Activated naive CD8-positive, alpha-beta T cell treated with anti-CD3 and anti-CD28 coated beads, Interleukin-2, amount 50 U/mL, for 16 hours (primary cell): Measurements from ENCODE around the gene MARK3.
"Not testable (repeated sequence)": the region's sequence is repeated elsewhere in the genome, so short reads cannot be mapped to it uniquely, and the experiment has no call there.

Experiments
- DNase-seq: peaks from one replicate; pipeline ENCODE4 v3.0.0-alpha.2; 2020; ENCODE audit warnings: low read depth, low spot score

Gene MARK3

DNA sequence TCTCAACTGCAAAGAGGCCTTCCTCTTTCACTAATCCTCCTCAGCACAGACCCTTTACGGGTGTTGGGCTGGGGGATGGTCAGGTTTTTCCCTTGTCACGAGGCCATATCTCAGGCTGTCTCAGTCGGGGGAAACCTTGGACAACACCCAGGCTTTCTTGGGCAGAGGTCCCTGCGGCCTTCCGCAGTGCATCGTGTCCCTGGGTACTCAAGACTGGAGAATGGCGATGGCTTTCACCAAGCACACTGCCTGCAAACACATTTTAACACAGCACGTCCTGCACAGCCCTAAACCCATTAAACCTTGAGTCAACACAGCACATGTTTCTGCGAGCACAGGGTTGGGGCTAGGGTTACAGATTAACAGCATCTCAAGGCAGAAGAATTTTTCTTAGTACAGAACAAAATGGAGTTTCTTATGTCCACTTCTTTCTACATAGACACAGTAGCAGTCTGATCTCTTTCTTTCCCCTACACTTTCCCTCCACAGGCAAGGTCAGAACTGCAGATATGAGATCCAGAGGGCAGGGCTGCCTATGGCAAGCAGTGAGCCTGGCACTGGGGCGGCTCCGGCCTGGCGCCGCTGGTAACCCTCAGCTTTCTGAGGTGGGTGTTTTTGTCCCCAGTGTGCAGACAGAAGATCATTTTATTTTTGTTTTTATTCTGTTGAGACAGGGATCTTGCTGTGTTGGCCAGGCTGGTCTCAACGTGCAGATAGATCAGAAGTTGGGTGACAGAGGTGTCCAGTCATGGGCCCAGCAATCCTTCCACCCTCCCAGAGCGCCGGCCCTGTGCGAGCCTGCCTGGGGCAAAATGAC, 140.4 kb downstream of the MARK3 start:
- DNase-seq, result not testable (repeated sequence)

DNA sequence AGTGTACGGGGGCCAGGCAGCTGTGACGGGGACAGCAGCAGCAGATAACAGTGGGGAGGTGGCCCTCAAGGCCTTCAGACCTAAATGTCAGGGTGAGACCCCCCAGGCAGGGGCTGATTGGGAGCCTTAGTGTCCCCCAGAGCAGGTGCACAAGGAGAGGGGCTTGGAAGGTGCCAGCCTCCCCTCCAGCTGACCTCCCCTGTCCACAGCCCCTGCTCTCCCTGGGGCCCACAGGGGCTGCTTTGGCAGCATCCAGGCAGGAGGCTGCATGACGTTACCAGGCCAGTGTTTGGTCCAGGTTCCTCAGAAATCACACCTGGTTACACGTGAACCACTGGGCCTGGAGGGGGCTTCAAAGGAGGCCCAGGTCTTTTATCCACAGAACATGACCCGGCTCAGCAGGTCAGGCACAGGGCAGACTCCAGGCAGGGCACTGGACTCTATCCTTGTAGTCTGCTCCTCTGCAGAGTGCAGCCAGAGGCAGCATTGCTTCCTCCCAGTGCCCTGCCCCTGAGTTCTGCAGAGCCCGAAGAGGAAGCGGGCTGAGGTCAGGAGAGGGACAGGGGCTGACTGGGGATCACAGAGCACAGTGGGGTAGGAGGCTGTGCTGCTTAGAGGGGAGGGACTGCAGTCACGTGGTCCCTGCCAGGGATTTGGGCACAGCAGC, 141.2 kb downstream of the MARK3 start:
- no peak for DNase-seq

DNA sequence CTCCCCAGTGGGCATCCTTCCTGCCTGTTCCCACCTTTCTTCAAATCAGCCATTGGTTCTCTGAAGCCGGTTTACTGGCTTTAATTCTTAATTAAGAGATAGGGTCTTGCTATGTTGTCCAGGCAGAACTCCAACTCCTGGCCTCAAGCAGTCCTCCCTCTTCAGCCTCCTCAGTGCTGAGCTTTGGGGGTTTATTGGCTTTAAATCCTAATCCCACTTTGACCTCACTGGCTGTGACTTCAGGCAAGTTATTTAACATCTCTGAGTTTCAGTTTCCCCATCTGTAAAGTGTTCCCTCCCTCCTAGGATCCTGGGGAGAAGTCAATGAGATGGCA, 141.7 kb downstream of the MARK3 start:
- no peak for DNase-seq

DNA sequence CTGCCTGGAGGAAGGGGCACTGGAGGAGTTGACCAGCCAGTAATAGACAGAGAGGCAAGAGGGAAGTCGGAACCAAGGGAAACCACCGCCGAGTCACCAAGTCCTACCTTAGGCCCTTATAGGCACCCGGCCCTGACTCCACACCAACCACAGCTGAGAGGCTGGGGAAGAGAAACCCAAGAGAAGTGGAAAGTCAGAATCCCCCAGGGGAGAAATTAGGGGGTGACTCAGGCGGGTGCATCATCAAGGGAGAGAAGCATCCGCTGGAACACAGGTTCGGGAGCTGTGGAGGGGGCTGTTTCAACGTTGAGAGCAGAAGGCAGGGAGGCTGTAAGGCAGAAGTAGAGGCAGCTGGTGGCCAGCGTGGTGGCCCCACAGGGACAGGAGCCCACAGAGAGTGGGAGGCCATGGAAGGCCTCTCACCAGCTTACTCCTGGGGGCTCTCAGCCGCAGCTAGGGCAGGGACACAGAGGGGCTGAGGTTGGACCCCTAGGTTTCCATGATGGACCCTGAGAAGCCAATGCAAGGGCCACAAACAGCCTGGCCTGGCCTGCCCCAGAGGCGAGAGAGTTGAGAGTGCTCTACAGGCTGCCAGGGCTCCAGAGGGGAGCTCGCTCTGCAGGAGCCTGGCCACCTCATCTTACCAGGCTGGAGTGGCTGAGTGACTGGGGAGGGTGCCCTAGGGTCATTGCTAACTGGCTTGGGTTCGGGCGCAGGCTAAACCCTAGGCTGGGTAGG, 142.4 kb downstream of the MARK3 start:
- DNase-seq, result no peak

DNA sequence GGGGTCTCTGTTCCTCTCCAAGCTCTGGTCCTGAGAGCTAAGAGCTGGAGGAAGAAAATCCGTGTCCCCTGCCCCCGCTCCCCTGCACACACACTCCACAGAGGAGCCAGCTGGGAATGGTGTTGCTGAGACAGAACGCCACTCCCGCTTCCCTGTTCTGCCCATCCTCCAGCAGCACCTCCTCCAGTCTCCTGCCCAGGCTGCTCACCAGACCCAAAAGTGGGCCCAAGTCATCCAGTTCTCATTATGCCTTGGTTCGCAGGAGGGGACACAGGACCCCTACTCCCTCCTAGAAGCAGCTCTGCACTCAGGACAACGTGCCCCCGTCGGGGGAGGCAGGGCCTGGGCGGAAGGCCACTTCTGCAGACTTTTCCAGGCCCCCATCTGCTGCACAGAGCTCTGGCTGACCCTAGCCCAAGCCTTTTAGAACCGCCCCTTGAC, 143.0 kb downstream of the MARK3 start:
- DNase-seq, result no peak

DNA sequence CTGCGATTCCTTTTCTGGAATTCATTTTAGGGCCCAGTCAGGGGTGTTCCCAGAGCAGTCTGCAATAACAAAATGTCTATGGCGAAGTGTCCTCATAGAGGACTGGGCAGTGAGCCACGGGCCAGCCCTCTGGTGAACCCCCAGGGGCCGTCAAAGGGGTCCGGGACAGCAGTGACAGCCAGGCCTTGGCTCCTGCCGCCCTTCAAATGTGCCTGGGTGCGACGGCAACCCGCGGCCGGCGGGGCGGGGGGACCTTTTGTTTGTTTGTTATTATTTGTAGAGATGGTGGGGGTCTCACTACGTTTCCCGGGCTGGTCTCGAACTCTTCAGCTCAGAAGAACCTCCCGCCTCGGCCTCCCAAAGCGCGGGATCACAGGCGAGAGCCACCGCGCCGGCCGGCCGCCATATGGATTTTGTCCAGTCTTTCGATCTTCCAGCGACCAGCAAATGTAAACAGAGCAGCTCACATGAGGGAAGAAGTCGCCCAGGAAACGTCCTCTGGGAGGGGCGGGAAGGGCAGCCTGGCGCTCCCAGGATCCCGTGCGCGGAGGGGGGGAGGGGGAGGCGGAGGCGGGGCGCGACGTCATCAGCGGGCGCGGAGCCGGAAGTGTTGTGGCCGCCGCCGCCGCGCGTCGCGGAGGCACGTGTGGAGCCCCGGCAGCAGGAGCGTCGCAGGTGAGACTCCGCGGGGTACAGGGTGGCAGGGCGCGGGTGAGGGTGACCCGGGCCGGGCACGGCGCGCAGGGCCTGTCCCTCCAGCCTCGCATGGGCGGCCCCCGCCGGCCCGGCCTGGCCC, 143.6 kb downstream of the MARK3 start, which contains the start of gene TRMT61A:
TSS of gene TRMT61A (plus strand) at position 610 of the 796 bp plus-strand sequence. CDS start 783 bp downstream, outside the sequence.
- DNase-seq, result peak; percentile 46

DNA sequence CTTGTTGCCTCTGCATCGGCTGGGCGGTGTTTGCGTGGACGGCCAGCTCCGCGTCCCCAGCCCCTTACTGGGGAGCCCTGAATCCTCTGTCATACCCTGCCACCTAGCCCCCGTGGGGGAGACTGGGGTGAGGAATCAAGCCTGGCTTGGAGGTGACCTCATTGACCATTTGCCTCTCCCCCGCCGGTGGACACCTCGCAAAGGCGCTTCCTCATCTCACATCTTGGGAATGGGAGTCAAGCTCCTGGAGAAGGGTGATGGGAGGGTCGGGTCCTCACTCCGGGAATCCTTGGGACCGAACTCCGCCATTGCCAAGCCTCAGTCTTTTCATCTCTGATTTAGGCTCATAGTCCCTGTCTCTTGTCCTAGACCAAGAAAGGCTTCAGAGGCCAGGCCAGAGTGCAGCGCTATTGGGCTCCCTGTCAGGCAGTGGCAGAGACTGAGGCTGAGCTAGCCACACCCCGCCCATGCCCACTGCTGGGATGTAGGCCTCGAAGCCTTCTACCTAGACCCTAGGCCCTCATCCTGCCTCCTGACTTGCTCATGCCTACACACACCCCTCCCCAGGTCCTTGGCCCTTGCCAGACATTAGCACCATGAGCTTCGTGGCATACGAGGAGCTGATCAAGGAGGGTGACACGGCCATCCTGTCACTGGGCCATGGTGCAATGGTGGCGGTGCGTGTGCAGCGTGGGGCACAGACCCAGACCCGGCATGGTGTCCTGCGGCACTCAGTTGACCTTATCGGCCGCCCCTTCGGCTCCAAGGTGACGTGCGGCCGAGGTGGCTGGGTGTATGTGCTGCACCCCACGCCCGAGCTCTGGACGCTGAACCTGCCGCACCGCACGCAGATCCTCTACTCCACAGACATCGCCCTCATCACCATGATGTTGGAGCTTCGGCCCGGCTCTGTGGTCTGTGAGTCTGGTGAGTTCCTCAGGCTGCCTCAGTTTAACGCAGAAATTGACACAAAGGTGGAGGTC, 144.5 kb downstream of the MARK3 start:
- DNase-seq, result no peak

DNA sequence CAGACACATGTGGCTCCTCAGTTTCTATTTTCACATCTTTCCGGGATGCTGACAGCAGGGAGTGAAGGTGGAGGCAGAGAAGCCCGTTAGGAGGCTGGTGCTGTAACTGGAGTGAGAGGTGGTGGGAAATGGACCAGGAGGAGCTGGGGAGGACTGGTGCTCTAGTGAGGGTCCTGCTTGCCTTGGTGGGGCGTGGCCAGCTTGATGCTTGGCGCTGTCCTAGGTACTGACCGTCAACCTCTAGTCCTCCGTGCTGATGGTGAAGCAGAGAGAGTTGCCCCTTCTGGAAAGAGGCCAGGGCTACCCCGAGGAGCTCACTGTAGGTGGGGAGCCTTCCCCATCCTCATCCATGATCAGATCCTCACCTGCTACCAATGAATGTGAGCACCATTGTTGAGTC, 145.2 kb downstream of the MARK3 start:
- no peak for DNase-seq

DNA sequence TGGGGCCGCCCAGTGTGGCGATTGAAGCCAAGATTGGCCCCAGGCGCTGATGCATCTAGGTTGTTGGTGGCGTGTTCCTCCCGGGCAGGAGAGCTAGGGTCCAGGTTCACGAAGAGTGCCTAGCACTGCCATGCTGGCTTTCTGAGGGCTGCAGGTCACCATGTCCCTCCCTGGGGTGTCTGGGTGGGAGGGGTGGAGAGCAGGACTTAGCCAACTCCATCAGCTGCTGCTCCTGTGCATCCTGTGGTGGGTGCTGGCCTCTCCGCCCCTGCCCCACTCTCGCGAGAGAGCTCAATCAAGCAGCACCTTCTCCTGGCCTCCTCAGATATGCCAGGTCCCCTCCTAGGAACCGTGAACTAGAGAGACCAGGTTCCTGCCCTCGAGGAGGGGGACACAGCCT, 145.6 kb downstream of the MARK3 start:
- DNase-seq, result no peak

DNA sequence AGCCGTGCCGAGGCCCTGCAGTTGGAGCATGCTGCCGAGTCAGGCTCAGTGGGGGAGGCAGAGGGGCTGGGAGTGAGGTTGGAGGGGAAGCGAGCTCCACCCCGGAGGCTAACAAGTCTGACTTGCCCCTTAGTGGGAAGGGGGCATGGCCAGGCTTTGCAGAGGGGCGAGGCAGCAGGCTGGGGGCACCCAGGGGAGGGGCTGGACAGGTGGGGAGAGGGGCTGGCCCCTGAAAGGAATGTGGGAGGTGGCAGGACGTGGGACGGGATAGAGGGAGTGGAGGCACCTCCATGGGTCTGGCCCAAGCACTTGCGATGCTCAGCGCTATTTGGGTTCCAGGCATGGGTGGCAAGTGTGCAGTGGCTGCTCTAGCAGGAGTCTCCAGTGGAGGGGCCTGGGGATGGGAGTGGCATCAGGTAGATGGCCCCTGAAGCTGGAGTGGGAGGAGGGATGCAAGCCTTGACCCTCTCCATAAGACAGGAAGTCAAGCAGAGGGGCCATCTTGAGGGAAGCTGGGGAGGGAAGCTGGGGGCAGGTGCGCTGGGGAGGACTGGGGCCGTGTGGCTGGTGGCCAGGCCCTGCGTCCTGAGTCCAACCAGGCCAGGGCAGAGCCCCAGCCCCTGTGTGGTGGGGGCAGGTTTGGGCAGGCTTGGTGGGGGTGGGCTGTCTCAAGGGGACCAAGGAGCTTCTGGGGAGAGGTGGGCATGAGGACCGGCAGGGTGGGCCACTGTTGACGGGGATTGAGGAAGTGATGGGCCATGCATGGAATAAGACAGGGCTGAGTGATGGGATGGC, 146.4 kb downstream of the MARK3 start:
- no peak for DNase-seq

DNA sequence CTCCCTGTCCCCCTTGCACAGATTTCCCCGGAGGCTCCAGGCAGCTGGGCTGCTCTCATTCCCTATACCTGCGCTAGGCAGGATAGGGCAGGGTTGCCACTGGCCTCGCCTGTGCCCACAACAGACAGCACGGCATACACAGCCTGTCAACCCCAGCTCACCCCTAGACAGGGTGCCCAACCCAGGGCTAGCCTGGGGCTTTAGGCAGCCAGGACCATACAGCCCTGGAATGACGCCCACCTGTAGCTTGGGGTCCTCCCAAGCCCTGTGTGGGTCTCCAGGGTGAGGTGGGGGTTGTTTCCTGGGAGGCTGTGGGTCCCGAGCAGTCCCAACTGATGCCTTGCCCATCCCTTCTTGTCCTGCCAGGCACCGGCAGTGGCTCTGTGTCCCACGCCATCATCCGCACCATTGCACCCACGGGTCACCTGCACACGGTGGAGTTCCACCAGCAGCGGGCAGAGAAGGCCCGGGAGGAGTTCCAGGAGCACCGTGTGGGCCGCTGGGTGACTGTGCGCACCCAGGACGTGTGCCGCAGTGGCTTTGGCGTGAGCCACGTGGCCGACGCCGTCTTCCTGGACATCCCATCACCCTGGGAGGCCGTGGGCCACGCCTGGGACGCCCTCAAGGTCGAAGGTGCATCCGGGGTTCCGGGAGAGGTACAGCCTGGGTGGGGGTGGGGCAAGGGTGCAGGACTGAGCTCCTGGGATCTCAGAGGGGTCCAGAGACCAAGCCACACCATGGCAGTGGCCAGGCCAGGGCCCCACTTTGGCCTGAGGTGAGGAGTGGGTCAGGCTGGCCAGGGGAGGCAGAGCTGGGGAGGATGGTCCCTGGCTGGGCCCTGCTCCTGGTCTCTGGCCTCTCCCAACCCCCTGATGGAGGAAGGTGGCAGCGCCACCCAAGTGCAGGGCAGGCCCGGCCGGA, 147.3 kb downstream of the MARK3 start:
- no peak for DNase-seq

DNA sequence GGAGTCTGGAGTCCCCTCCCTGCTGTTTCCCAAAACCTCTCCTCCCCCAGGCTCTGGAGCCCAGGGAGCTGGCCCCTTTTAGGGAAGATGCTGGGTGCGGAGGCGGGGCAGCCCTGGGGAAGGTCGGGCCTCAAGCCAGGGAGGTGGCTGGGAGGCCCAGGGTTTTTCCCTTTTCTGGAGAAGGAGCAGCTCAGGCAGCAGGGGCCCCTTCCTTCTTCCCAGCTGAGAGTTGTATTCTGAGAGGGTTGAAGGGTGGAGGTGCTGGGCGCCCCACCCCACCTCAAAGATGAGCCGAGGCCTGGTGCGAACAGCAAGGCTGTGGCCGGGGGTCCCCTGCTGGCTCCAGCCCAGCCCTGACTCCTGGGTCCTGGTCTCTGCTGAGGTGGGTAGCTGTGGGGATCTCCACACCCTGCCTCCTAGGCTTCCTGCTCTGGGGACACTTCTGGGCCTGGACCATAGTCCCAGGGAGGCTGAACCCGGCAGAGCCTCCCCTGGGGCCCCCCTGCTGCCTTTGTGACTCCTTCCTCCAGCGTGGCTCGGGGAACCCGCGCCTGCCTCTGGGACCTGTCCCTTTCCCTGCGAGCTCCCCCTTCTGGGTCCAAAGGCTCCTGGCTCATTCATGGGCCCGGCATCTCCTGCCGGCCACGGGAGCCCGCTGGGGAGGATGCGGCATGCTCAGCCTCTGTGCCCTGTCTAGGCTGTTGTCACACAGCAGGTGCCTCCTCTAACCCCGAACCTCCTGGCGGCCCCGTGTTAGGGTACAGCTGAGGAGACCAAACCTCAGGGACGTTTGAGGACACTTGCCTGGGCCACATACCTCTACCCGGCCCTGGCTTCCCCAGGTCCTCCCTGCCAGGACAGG, 148.2 kb downstream of the MARK3 start:
- DNase-seq, result no peak

DNA sequence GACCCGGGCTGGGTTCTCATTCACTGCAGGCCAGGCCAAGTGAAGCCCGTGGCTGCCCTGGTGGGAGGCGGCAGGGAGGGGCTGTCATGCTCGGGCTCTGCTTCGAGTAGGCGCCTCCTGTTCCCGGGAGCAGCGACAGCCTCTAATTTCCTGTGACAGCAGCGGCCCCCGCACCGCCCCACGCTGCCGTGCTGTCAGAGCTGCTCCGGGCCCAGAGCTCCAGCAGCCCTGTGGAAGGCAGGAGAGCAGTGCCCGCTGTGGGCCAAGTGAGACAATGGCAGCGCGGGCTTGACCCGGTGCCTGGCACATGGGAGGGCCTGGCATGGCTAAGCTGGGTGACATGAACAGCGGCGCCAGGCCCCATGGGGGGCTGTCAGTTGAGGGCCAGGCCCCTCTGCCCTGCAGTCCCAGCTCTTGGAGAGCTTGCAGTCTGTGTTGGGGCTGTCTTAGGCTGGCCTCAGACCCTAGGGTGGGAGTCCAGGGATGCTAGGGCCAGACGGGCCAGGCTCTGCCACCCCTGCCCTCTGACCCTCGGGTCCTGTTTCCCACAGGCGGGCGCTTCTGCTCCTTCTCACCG, 148.9 kb downstream of the MARK3 start:
- no peak for DNase-seq

DNA sequence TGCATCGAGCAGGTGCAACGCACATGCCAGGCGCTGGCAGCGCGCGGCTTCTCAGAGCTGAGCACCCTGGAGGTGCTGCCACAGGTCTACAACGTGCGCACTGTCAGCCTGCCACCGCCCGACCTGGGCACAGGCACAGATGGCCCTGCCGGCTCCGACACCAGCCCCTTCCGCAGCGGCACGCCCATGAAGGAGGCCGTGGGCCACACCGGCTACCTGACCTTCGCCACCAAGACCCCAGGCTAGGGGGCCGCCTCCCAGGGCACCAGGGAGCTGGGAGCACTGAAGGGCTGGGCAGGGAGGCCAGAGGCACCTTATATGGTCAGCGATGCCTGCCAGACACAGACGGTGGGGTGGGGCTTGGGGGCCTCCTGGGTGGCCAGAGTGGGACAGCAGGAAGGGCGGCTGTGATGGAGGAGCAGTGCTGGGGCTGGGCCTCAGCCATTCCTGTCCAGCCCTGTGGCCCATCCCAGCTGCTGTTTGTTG, 149.4 kb downstream of the MARK3 start:
- DNase-seq, result no peak

DNA sequence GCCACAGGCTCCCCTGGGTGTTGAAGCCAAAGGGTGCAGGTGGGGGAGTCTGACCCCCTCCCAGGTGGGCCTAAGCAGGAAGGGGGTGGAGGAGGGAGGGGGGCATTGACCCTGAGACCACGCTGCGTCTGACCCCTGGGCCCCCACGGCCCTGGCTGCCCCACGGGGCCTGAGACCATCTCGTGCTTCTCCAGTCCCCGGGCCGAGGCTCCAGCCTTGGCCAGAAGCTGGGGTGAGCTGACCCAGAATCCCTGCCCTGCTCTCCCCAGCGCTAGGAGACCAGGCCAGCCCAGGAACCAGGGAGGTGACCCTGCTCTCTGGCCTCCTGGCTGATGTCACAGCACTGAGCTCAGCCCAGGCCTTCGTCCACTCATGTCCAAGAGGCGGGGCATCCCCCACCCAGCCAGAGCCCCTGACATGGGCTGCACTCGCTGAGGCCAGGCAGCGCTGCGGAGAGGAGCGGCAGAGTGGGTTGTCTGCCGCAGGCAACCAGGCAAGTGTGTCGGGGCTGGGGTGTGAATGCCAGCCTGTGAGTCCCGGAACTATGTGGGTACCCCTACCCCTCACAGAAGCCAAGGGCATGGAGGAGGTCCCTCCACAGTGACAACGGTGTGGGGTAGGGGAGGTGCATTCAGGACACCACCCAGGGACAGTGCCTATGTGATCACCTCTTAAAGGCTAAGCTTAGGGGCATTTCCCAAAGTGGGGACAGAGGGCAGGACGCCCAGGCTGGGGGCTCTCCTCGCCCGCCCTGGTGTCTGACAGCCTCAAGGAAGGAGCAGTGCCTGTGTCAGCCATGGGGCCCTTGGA, 150.1 kb downstream of the MARK3 start:
- no peak for DNase-seq

DNA sequence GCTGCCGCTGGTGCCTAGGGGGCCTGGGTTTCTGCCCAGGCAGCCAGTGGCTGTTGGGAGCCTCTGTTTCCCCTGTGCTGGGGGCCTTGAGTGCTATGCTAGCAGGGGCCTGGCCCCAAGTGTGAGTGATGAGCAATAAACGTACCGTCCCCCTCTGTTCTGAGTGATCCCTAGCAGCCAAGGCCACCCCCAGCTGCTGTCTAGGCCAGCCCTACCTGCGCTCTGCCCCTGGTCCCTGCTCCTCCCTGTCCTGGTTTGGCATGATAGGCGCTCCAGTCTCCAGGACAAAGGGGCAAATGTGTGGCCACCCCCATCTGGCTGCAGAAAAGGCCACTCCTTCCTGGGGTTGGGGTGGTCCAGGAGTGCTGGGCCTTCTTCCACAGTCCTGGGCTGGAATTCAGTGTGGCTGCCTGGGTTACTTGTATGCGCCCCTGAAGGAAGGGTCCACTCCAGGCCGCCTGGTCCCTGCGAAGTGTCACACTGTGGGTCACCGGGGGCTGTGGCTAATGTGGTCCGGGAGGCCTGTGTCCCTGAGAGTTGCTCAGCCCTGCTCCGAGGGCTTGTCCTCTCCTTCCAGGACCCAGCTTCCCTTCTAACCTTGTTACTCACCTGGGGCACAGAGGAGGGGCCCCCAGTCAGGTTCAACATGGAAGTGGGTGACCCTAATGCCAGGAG, 150.8 kb downstream of the MARK3 start:
- DNase-seq, result no peak
